ENCODE measurements around the gene EPN2.

The EPN2 gene

GRCh38 chr17:19242926-19243325, 5.8 kb downstream of the EPN2 start:
- Histone ChIP-seq H3K27me3 (ENCODE audit: insufficient read depth, low read length) (no peaks in the 10 kb centered on the region), H3K4me1 (ENCODE audit: control insufficient read depth, insufficient read depth, low read length, unreplicated experiment) (peaks cover 13% of the 10 kb centered on the region), H3K79me2 (ENCODE audit: control insufficient read depth, insufficient read depth, low read length, unreplicated experiment) (peaks cover 82% of the 10 kb centered on the region), H3K36me3 (ENCODE audit: insufficient read depth, low read length) (no peaks in the 10 kb centered on the region), H3K4me3 (ENCODE audit: low read depth, low read length) (no peak overlapping the region), H3K27ac (ENCODE audit: low read depth, low read length) (no peak overlapping the region), H2AFZ (ENCODE audit: low read length, unreplicated experiment) (no peak overlapping the region)

- Histone ChIP-seq H3K79me2 (ENCODE audit: control insufficient read depth, insufficient read depth, low read length, unreplicated experiment) (peaks cover 80% of the 10 kb centered on the region), H3K4me1 (ENCODE audit: control insufficient read depth, insufficient read depth, low read length, unreplicated experiment) (peaks cover 20% of the 10 kb centered on the region), H3K27me3 (ENCODE audit: insufficient read depth, low read length) (no peaks in the 10 kb centered on the region), H3K36me3 (ENCODE audit: insufficient read depth, low read length) (no peaks in the 10 kb centered on the region), H3K27ac (ENCODE audit: low read depth, low read length) (no peak overlapping the region), H2AFZ (ENCODE audit: low read length, unreplicated experiment) (no peak overlapping the region), H3K4me3 (ENCODE audit: low read depth, low read length) (no peak overlapping the region)
Observed at GRCh38 chr17:19243838-19244237, 6.7 kb downstream of the EPN2 start.

DNA sequence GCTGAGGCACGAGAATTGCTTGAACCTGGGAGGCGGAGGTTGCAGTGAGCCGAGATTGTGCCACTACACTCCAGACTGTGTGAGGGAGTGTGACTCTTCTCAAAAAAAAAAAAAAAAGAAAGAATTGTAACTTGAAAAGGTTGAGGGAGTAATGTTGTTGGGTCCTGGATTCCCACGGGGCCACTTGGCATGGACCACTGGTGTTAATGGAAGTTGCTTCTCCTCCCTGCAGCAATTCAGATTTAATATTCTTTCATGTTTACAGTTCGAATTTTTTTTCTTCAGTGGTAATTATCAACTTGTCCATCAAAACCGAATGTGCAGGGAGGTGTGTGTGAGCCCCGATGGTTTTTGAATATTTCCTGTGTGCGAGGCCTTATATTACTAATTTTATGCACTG, 7.2 kb downstream of the EPN2 start:
- peaks cover 80% of the 10 kb centered on the region for H3K79me2 ChIP-seq (ENCODE audit: control insufficient read depth, insufficient read depth, low read length, unreplicated experiment)
- H2AFZ ChIP-seq (ENCODE audit: low read length, unreplicated experiment): no peak overlapping the region
- peaks cover 24% of the 10 kb centered on the region for H3K4me1 ChIP-seq (ENCODE audit: control insufficient read depth, insufficient read depth, low read length, unreplicated experiment)
- H3K4me3 ChIP-seq (ENCODE audit: low read depth, low read length): no peak overlapping the region
- H3K36me3 ChIP-seq (ENCODE audit: insufficient read depth, low read length): no peaks in the 10 kb centered on the region
- no peak overlapping the region for H3K27ac ChIP-seq (ENCODE audit: low read depth, low read length)
- no peaks in the 10 kb centered on the region for H3K27me3 ChIP-seq (ENCODE audit: insufficient read depth, low read length)

DNA sequence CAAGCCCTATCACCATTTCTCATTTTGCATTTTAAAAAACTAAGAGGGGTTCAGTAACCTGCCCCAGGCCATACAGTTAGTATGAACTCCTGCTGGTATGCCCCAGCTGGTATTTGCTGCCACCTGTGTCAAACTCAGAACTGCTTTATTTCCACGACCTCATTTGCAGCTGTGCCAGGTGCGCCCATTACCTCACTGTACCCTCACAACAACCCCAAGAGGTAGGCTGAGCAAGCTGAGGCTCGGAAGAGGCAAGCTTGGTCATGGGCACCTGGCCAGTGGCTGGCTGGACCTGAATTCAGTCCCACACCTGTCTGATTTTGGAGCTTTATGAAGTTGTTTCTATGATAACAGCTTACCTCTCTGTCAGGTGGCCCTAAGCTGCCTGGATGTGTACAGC, 7.6 kb downstream of the EPN2 start:
- Histone ChIP-seq H3K27ac (ENCODE audit: low read depth, low read length) (no peak overlapping the region), H3K27me3 (ENCODE audit: insufficient read depth, low read length) (no peaks in the 10 kb centered on the region), H3K36me3 (ENCODE audit: insufficient read depth, low read length) (no peaks in the 10 kb centered on the region), H3K4me1 (ENCODE audit: control insufficient read depth, insufficient read depth, low read length, unreplicated experiment) (peaks cover 25% of the 10 kb centered on the region), H3K79me2 (ENCODE audit: control insufficient read depth, insufficient read depth, low read length, unreplicated experiment) (peaks cover 80% of the 10 kb centered on the region), H3K4me3 (ENCODE audit: low read depth, low read length) (no peak overlapping the region), H2AFZ (ENCODE audit: low read length, unreplicated experiment) (no peak overlapping the region)

DNA sequence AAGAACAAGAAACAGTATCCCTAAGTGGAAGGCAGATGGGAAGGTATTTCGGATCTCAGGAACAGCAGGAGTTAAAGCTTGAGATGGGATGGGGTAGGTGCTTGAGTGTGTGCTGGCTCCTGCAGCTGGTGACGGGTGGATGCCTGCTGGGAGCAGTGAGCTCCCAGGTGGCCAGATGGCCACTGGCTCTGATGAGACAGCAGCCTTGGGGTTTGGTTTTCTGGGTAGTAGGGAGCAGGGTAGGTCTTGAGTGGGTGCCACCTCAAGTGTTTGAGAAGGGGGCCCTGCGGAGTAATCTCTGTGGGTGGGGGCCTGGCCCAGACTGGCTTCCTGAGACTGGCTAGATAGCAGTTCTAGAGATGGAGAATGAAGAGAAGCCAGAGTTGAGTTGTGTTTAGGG, 10.3 kb downstream of the EPN2 start:
- no peak overlapping the region for H3K4me3 ChIP-seq (ENCODE audit: low read depth, low read length)
- no peak overlapping the region for H2AFZ ChIP-seq (ENCODE audit: low read length, unreplicated experiment)
- H3K79me2 ChIP-seq (ENCODE audit: control insufficient read depth, insufficient read depth, low read length, unreplicated experiment): peaks cover 78% of the 10 kb centered on the region
- H3K27ac ChIP-seq (ENCODE audit: low read depth, low read length): 0 out of 2 replicates have a peak overlapping the region, but pooled peaks have one; percentile 41
- H3K36me3 ChIP-seq (ENCODE audit: insufficient read depth, low read length): no peaks in the 10 kb centered on the region
- peaks cover 26% of the 10 kb centered on the region for H3K4me1 ChIP-seq (ENCODE audit: control insufficient read depth, insufficient read depth, low read length, unreplicated experiment)
- no peaks in the 10 kb centered on the region for H3K27me3 ChIP-seq (ENCODE audit: insufficient read depth, low read length)

DNA sequence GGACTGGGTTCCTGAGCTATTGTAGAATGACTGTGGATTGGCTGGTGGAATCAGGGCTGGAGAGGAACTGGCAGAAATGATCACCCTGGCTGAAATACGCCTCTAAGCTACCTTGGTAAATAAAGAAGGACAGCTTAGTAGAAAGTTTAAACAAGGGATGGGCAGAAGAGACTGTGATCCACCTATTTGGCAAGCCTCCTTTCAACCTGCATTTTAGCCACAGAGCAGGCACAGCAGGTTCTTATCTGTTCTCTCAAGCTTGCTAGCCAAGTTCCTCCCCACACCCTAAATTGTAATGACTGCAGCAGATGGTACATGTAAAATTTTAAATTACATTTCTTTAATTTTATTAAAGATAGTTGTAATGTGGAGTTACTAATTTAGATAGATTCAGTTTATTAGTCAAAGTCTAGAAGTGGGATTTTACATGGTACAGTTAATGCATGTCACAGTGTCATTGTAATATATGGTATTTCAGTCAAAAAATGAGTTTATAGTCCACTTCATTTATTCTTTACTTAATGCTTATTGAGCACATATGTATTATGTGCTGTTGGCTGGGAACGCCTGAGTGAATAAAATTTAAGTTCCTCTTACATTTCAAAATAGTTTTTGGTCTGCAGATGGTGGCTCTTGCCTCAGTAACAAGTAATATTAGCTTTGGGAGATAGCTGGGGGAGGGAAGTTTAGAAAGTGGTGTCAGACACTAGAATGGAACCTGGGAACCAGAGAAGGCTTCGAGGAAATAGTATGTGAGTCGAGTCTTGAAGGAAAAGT, 11.2 kb downstream of the EPN2 start:
- H3K27me3 ChIP-seq (ENCODE audit: insufficient read depth, low read length): no peaks in the 10 kb centered on the region
- peaks cover 26% of the 10 kb centered on the region for H3K4me1 ChIP-seq (ENCODE audit: control insufficient read depth, insufficient read depth, low read length, unreplicated experiment)
- H3K79me2 ChIP-seq (ENCODE audit: control insufficient read depth, insufficient read depth, low read length, unreplicated experiment): peaks cover 80% of the 10 kb centered on the region
- 0 out of 2 replicates have a peak, but pooled peaks cover 4% of the 10 kb centered on the region for H3K36me3 ChIP-seq (ENCODE audit: insufficient read depth, low read length)
- no peak overlapping the region for H2AFZ ChIP-seq (ENCODE audit: low read length, unreplicated experiment)
- H3K4me3 ChIP-seq (ENCODE audit: low read depth, low read length): no peak overlapping the region
- H3K27ac ChIP-seq (ENCODE audit: low read depth, low read length): peak overlapping the region; percentile 41

GRCh38 chr17:19248928-19249574, 11.9 kb downstream of the EPN2 start:
- peaks cover 79% of the 10 kb centered on the region for H3K79me2 ChIP-seq (ENCODE audit: control insufficient read depth, insufficient read depth, low read length, unreplicated experiment)
- 0 out of 2 replicates have a peak, but pooled peaks cover 4% of the 10 kb centered on the region for H3K36me3 ChIP-seq (ENCODE audit: insufficient read depth, low read length)
- peaks cover 26% of the 10 kb centered on the region for H3K4me1 ChIP-seq (ENCODE audit: control insufficient read depth, insufficient read depth, low read length, unreplicated experiment)
- H3K27ac ChIP-seq (ENCODE audit: low read depth, low read length): peak overlapping the region; percentile 41
- no peaks in the 10 kb centered on the region for H3K27me3 ChIP-seq (ENCODE audit: insufficient read depth, low read length)
- no peak overlapping the region for H3K4me3 ChIP-seq (ENCODE audit: low read depth, low read length)
- no peak overlapping the region for H2AFZ ChIP-seq (ENCODE audit: low read length, unreplicated experiment)

- Histone ChIP-seq H3K27me3 (ENCODE audit: insufficient read depth, low read length) (no peaks in the 10 kb centered on the region), H3K79me2 (ENCODE audit: control insufficient read depth, insufficient read depth, low read length, unreplicated experiment) (peaks cover 78% of the 10 kb centered on the region), H3K4me1 (ENCODE audit: control insufficient read depth, insufficient read depth, low read length, unreplicated experiment) (peaks cover 26% of the 10 kb centered on the region), H3K36me3 (ENCODE audit: insufficient read depth, low read length) (0 out of 2 replicates have a peak, but pooled peaks cover 4% of the 10 kb centered on the region), H2AFZ (ENCODE audit: low read length, unreplicated experiment) (no peak overlapping the region), H3K4me3 (ENCODE audit: low read depth, low read length) (no peak overlapping the region), H3K27ac (ENCODE audit: low read depth, low read length) (peak overlapping the region; percentile 41)
Observed at GRCh38 chr17:19249681-19250080, 12.5 kb downstream of the EPN2 start.

GRCh38 chr17:19250421-19251173, 13.4 kb downstream of the EPN2 start:
- H3K79me2 ChIP-seq (ENCODE audit: control insufficient read depth, insufficient read depth, low read length, unreplicated experiment): peaks cover 82% of the 10 kb centered on the region
- no peak overlapping the region for H3K27ac ChIP-seq (ENCODE audit: low read depth, low read length)
- H3K4me3 ChIP-seq (ENCODE audit: low read depth, low read length): no peak overlapping the region

GRCh38 chr17:19253112-19253511, 15.9 kb downstream of the EPN2 start:
- Histone ChIP-seq H3K27me3 (ENCODE audit: insufficient read depth, low read length) (no peaks in the 10 kb centered on the region), H3K79me2 (ENCODE audit: control insufficient read depth, insufficient read depth, low read length, unreplicated experiment) (peaks cover 82% of the 10 kb centered on the region), H3K4me3 (ENCODE audit: low read depth, low read length) (no peak overlapping the region), H2AFZ (ENCODE audit: low read length, unreplicated experiment) (no peak overlapping the region), H3K27ac (ENCODE audit: low read depth, low read length) (no peak overlapping the region), H3K36me3 (ENCODE audit: insufficient read depth, low read length) (0 out of 2 replicates have a peak, but pooled peaks cover 4% of the 10 kb centered on the region), H3K4me1 (ENCODE audit: control insufficient read depth, insufficient read depth, low read length, unreplicated experiment) (peaks cover 18% of the 10 kb centered on the region)

More at GRCh38 chr17:19250421-19251173, 13.4 kb downstream of the EPN2 start:
- no peak overlapping the region for H2AFZ ChIP-seq (ENCODE audit: low read length, unreplicated experiment)
- H3K36me3 ChIP-seq (ENCODE audit: insufficient read depth, low read length): 0 out of 2 replicates have a peak, but pooled peaks cover 4% of the 10 kb centered on the region
- H3K4me1 ChIP-seq (ENCODE audit: control insufficient read depth, insufficient read depth, low read length, unreplicated experiment): peaks cover 26% of the 10 kb centered on the region
- no peaks in the 10 kb centered on the region for H3K27me3 ChIP-seq (ENCODE audit: insufficient read depth, low read length)

Measured in ACC112 (cell line).